CD4-positive, alpha-beta T cell treated with Interleukin-6 at 100 ng/mL for 8 hours (primary cell): ENCODE results near the gene IGLL5.
A peak's percentile ranks its signal among the peaks of the same experiment; 100 is the strongest.

Experiments used
- DNase-seq: peaks from one replicate; pipeline ENCODE4 v3.0.0-alpha.2; 2020; ENCODE audit warnings: mixed read lengths, low spot score

IGLL5 gene

GRCh38 chr22:22887621-22888503 lies at the start of gene IGLL5:
TSS of gene IGLL5 (plus strand) at chr22:22887816. CDS start at chr22:22888054, 238 bp downstream.
- no peak for DNase-seq

GRCh38 chr22:22838148-22838786 lies 49.3 kb upstream of the IGLL5 start:
- no peak for DNase-seq

- DNase-seq = no peak
These were observed 47.9 kb upstream of the IGLL5 start for GRCh38 chr22:22839570-22840314.

GRCh38 chr22:22840780-22841179 lies 46.8 kb upstream of the IGLL5 start:
- no peak for DNase-seq

- no peak for DNase-seq
These were observed 46.0 kb upstream of the IGLL5 start for GRCh38 chr22:22841598-22841997.

GRCh38 chr22:22842085-22842484 lies 45.5 kb upstream of the IGLL5 start:
- DNase-seq = no peak

GRCh38 chr22:22843848-22844247 lies 43.8 kb upstream of the IGLL5 start:
- DNase-seq = no peak

GRCh38 chr22:22847241-22847640 lies 40.4 kb upstream of the IGLL5 start:
- no peak for DNase-seq

GRCh38 chr22:22848364-22848866 lies 39.2 kb upstream of the IGLL5 start:
- peak; percentile 69 for DNase-seq

- DNase-seq = no peak
These were observed 37.7 kb upstream of the IGLL5 start for GRCh38 chr22:22849640-22850610.

GRCh38 chr22:22851969-22852368 lies 35.6 kb upstream of the IGLL5 start:
- DNase-seq = no peak

- DNase-seq = no peak
These were observed 33.9 kb upstream of the IGLL5 start for GRCh38 chr22:22853713-22854112.

GRCh38 chr22:22854466-22854865 lies 33.1 kb upstream of the IGLL5 start:
- no peak for DNase-seq

GRCh38 chr22:22855085-22855484 lies 32.5 kb upstream of the IGLL5 start:
- no peak for DNase-seq

GRCh38 chr22:22855617-22856308 lies 31.9 kb upstream of the IGLL5 start:
- DNase-seq = peak; percentile 24

- DNase-seq = no peak
These were observed 31.3 kb upstream of the IGLL5 start for GRCh38 chr22:22856364-22856763.

GRCh38 chr22:22856885-22857606 lies 30.6 kb upstream of the IGLL5 start:
- no peak for DNase-seq

- no peak for DNase-seq
These were observed 29.7 kb upstream of the IGLL5 start for GRCh38 chr22:22857607-22858558.

GRCh38 chr22:22858559-22858937 lies 29.1 kb upstream of the IGLL5 start:
- no peak for DNase-seq
